Hypothalamus (tissue), 51 donors: ENCODE results near the gene TXNRD3.
"Not testable (repeated sequence)": the region's sequence is repeated elsewhere in the genome, so short reads cannot be mapped to it uniquely, and the experiment has no call there.

ENCODE experiments used
- DNase-seq, 51 donors: peaks; one replicate each; lab custom pipeline; 2025; lab: John Stamatoyannopoulos, UW

Gene TXNRD3

GRCh38 chr3:126655887-126656286, 963 bp upstream of the TXNRD3 start:
- no peak for DNase-seq

GRCh38 chr3:126649556-126650092, 5.3 kb downstream of the TXNRD3 start:
- DNase-seq, result no peak

- DNase-seq, result no peak
Observed at GRCh38 chr3:126646674-126647073, 8.2 kb downstream of the TXNRD3 start.

GRCh38 chr3:126644615-126645014, 10.3 kb downstream of the TXNRD3 start:
- no peak for DNase-seq

GRCh38 chr3:126638790-126639189, 16.1 kb downstream of the TXNRD3 start:
- no peak for DNase-seq

GRCh38 chr3:126636436-126636835, 18.5 kb downstream of the TXNRD3 start:
- no peak for DNase-seq

- DNase-seq, result no peak
Observed at GRCh38 chr3:126634803-126635202, 20.1 kb downstream of the TXNRD3 start.

- DNase-seq, result no peak
Observed at GRCh38 chr3:126630020-126630419, 24.9 kb downstream of the TXNRD3 start.

- not testable (repeated sequence) for DNase-seq
Observed at GRCh38 chr3:126625735-126626134, 29.2 kb downstream of the TXNRD3 start.

GRCh38 chr3:126622694-126623093, 32.2 kb downstream of the TXNRD3 start:
- no peak for DNase-seq

GRCh38 chr3:126621627-126622345, 33.1 kb downstream of the TXNRD3 start:
- DNase-seq, result no peak

GRCh38 chr3:126621171-126621570, 33.8 kb downstream of the TXNRD3 start:
- DNase-seq, result no peak

GRCh38 chr3:126620738-126621137, 34.2 kb downstream of the TXNRD3 start:
- DNase-seq, result no peak

GRCh38 chr3:126618760-126619159, 36.2 kb downstream of the TXNRD3 start:
- no peak for DNase-seq

GRCh38 chr3:126618021-126618420, 36.9 kb downstream of the TXNRD3 start:
- no peak for DNase-seq

GRCh38 chr3:126617571-126617970, 37.4 kb downstream of the TXNRD3 start:
- no peak for DNase-seq

- DNase-seq, result no peak
Observed at GRCh38 chr3:126616931-126617330, 38.0 kb downstream of the TXNRD3 start.

GRCh38 chr3:126613479-126614188, 41.3 kb downstream of the TXNRD3 start:
- DNase-seq, result no peak

GRCh38 chr3:126612479-126613205, 42.3 kb downstream of the TXNRD3 start:
- no peak for DNase-seq

GRCh38 chr3:126609909-126610308, 45.0 kb downstream of the TXNRD3 start:
- DNase-seq, result no peak

GRCh38 chr3:126607214-126607908, 47.6 kb downstream of the TXNRD3 start:
- DNase-seq, result peak in 2 of 51 donors; percentile 37 to 40
